ENCODE data around the gene KLK3.
"Not testable (repeated sequence)": the region's sequence is repeated elsewhere in the genome, so short reads cannot be mapped to it uniquely, and the experiment has no call there.

Gene KLK3

GRCh38 chr19:50854636-50855410 is at the start of gene KLK3:
KLK3 (plus strand) TSS chr19:50854915; CDS start chr19:50854956, 41 bp downstream.
- no peak for TF ChIP-seq CTCF (conservative IDR thresholded peaks at IDR 0.05; ENCODE audit: low read depth, low read length)
- H3K4me3 ChIP-seq (ENCODE audit: low read depth, low read length), result no peak within 1 kb of the TSS
- DNase-seq (ENCODE audit: low read depth), result no peak

GRCh38 chr19:50808856-50809255 is 45.9 kb upstream of the KLK3 start:
- no peak for TF ChIP-seq CTCF (conservative IDR thresholded peaks at IDR 0.05; ENCODE audit: low read depth, low read length)
- no peak overlapping the region for H3K4me3 ChIP-seq (ENCODE audit: low read depth, low read length)
- no peak for DNase-seq (ENCODE audit: low read depth)

- not testable (repeated sequence) for H3K4me3 ChIP-seq (ENCODE audit: low read depth, low read length); DNase-seq (ENCODE audit: low read depth)
These were observed 43.0 kb upstream of the KLK3 start for GRCh38 chr19:50811622-50812238.

GRCh38 chr19:50812474-50812873 is 42.2 kb upstream of the KLK3 start:
- no peak for TF ChIP-seq CTCF (conservative IDR thresholded peaks at IDR 0.05; ENCODE audit: low read depth, low read length)
- no peak for DNase-seq (ENCODE audit: low read depth)
- no peak overlapping the region for H3K4me3 ChIP-seq (ENCODE audit: low read depth, low read length)

GRCh38 chr19:50814883-50815282 is 39.8 kb upstream of the KLK3 start:
- no peak overlapping the region for H3K4me3 ChIP-seq (ENCODE audit: low read depth, low read length)
- no peak for TF ChIP-seq CTCF (conservative IDR thresholded peaks at IDR 0.05; ENCODE audit: low read depth, low read length)
- DNase-seq (ENCODE audit: low read depth), result no peak

- TF ChIP-seq CTCF (conservative IDR thresholded peaks at IDR 0.05; ENCODE audit: low read depth, low read length), result no peak
- no peak for DNase-seq (ENCODE audit: low read depth)
- no peak overlapping the region for H3K4me3 ChIP-seq (ENCODE audit: low read depth, low read length)
These were observed 39.3 kb upstream of the KLK3 start for GRCh38 chr19:50815439-50815838.

GRCh38 chr19:50817941-50818858 is 36.5 kb upstream of the KLK3 start:
- DNase-seq (ENCODE audit: low read depth), result peak; percentile 10
- TF ChIP-seq CTCF (conservative IDR thresholded peaks at IDR 0.05; ENCODE audit: low read depth, low read length), result no peak
- peak overlapping the region; percentile 35 for H3K4me3 ChIP-seq (ENCODE audit: low read depth, low read length)

All from choroid plexus epithelial cell (primary cell).